Neutrophil (primary cell): ENCODE results near the gene FABP7.

Source experiments
- H3K27ac ChIP-seq: fragments of 200-600 bp; sonication (generic); 2 replicates; pipeline ENCODE4 v1.5.1; 2016; ENCODE audit warnings: mild to moderate bottlenecking, moderate library complexity
- H3K27me3 ChIP-seq: fragments of 200-600 bp; sonication (generic); 2 replicates; pipeline ENCODE4 v1.6.0; 2016; ENCODE audit warnings: mild to moderate bottlenecking
- H3K36me3 ChIP-seq: fragments of 200-600 bp; sonication (generic); 2 replicates; pipeline ENCODE4 v1.5.1; 2017
- H3K4me1 ChIP-seq, 2 experiments: fragments of 200-600 bp in 1 of 2; sonication (generic) in 1 of 2; 1 replicate in 1 of 2; 2 replicates in 1 of 2; pipeline versions ENCODE4 v1.5.1 to v1.6.1; 2013 to 2016; ENCODE audit warnings: low read depth in 1 of 2, low read length in 1 of 2, mild to moderate bottlenecking in 1 of 2, moderate library complexity in 1 of 2; ENCODE audit not compliant: control insufficient read depth in 1 of 2, insufficient read depth in 1 of 2
- H3K4me3 ChIP-seq, 2 experiments: fragments of 200-600 bp in 1 of 2; sonication (generic) in 1 of 2; 1 replicate in 1 of 2; 2 replicates in 1 of 2; pipeline ENCODE4 v1.5.1; 2013 to 2016; ENCODE audit warnings: low read depth in 1 of 2, low read length in 1 of 2, mild to moderate bottlenecking in 1 of 2, moderate library complexity in 1 of 2
- H3K9me3 ChIP-seq: fragments of 200-600 bp; sonication (generic); 2 replicates; pipeline ENCODE4 v1.5.1; 2016
- TF ChIP-seq, protein P1 (sequence below): fragments of 200-600 bp; sonication (generic); IDR thresholded peaks from 2 replicates; pipeline ENCODE4 v1.5.1; 2016; ENCODE audit warnings: antibody characterized with exemption

FABP7 gene

DNA sequence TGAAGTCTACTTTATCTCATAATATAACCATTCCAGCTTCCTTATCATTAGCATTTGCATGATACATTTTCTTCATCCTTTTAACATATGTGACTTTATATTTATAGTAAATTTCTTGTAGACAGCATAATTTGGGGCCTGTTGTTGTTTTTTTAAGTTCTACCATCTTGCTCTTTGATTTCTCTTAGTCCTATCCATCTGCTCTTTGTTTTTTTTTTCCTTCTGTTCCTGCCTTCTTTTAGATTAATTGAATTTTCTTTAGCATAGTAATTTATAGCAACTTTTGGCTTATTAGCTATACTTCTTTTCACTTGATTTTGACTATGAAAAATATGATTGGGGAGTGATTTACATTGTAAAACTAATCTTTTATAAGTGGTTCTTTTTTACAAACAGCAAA is 19.2 kb upstream of the FABP7 start:
- Histone ChIP-seq H3K4me1 (peaks cover 14 to 16% of the 10 kb centered on the region in 2 experiments), H3K9me3 (no peaks in the 10 kb centered on the region), H3K4me3 (no peak overlapping the region), H3K36me3 (no peaks in the 10 kb centered on the region), H3K27me3 (no peaks in the 10 kb centered on the region), H3K27ac (no peak overlapping the region)
- TF ChIP-seq, protein P1, sequence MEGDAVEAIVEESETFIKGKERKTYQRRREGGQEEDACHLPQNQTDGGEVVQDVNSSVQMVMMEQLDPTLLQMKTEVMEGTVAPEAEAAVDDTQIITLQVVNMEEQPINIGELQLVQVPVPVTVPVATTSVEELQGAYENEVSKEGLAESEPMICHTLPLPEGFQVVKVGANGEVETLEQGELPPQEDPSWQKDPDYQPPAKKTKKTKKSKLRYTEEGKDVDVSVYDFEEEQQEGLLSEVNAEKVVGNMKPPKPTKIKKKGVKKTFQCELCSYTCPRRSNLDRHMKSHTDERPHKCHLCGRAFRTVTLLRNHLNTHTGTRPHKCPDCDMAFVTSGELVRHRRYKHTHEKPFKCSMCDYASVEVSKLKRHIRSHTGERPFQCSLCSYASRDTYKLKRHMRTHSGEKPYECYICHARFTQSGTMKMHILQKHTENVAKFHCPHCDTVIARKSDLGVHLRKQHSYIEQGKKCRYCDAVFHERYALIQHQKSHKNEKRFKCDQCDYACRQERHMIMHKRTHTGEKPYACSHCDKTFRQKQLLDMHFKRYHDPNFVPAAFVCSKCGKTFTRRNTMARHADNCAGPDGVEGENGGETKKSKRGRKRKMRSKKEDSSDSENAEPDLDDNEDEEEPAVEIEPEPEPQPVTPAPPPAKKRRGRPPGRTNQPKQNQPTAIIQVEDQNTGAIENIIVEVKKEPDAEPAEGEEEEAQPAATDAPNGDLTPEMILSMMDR = no peak

DNA sequence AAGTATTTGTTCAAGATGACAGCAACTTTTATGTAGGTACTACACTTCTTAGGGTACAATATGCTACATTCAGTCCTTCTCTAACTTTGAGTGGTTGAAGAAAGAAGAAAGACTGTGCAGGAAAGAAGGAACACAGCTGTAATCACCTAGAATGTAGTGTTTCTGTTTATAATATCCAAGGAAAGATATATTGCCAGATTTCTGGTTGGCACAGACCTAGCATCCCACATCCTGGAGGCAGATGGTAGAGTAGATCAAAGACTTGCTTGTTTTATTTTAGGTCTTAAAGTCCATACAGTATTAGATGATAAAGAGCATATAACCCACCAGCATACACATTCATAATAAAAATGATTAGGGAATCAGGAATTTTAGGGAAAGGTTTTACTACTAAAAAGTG is 13.3 kb upstream of the FABP7 start:
- Histone ChIP-seq H3K4me1 (peaks cover 15 to 22% of the 10 kb centered on the region in 2 experiments), H3K27ac (no peak overlapping the region), H3K4me3 (no peak overlapping the region), H3K36me3 (no peaks in the 10 kb centered on the region), H3K27me3 (no peaks in the 10 kb centered on the region), H3K9me3 (no peaks in the 10 kb centered on the region)
- TF ChIP-seq, protein P1 = no peak

DNA sequence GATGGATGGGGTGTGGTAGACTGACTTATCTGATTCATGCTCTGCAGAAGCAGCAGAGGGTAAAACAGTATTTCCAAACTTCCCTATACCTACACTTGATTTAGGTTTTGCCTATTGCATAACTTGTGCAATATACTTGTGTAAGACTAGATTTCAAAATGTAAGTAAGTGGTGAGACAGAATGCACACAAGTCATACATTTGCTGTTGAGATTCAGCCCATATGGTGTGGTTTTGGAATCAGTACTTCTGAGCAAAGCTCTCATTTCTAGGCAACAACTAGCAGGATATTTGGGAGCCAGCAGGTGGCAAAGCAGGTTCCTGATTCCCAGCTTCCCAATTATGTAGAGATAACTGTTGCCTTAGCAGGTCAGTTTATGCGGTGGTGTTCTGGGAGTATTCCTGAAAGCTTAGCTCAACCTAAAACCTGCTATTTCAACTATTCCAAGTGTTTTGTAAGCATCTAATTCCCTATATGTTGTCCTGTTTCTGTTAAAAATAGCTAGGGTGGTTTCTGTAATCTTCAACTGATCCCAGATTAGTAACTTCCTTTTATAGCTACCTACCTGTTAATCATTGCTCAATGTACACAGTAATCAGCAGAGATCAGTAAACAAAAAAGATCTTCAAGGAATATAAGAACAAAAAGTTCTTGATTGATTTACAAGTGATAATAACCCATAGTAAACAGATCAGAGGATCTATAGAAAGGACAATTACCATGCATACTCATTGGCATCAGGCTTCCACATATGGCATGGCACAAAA is 8.5 kb upstream of the FABP7 start:
- TF ChIP-seq, protein P1 = no peak
- Histone ChIP-seq H3K27ac (peak overlapping the region; percentile 73), H3K36me3 (no peaks in the 10 kb centered on the region)

DNA sequence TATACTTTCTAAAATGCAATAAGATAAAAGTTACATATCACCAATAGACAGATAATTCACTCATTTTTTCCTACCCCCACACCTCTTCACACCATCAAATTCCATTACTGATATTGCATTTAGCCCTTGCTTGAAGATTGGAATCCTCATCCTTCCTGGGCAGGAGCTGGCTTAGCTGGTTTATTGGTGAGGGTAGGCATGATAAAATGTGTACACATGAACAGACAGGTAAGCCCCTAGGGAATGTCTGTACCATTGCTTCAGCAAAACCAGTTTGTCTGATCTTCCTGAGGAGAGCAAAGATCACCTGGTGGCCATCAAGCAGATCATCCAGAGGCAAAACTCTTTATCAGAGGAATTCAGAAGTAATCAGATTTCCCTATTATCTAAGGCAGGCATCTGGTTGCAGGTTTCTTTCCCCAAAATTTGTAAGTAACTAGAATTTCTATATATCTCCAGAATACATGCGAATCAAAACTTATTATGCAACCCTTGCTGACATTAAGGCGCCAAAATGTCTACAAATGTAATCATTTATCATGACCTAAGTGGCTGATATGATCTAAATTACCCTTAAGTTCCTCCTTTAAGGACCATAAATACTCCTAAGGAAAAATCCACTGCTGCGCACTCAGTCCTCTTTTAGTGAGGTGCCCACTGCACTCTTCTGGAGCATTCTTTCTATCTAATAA is 6.6 kb upstream of the FABP7 start:
- no peaks in the 10 kb centered on the region for H3K36me3 ChIP-seq
- H3K4me1 ChIP-seq = peaks cover 33 to 34% of the 10 kb centered on the region in 2 experiments
- H3K9me3 ChIP-seq = no peaks in the 10 kb centered on the region
- H3K27ac ChIP-seq = no peak overlapping the region
- TF ChIP-seq, protein P1 = no peak
- H3K27me3 ChIP-seq = peaks cover 15% of the 10 kb centered on the region
- no peak overlapping the region for H3K4me3 ChIP-seq

More for the DNA sequence above, 8.5 kb upstream of the FABP7 start:
- Histone ChIP-seq H3K9me3 (no peaks in the 10 kb centered on the region), H3K4me3 (peak overlapping the region; percentile 4 to 22), H3K27me3 (peaks cover 7% of the 10 kb centered on the region), H3K4me1 (peaks cover 34 to 36% of the 10 kb centered on the region in 2 experiments)

DNA sequence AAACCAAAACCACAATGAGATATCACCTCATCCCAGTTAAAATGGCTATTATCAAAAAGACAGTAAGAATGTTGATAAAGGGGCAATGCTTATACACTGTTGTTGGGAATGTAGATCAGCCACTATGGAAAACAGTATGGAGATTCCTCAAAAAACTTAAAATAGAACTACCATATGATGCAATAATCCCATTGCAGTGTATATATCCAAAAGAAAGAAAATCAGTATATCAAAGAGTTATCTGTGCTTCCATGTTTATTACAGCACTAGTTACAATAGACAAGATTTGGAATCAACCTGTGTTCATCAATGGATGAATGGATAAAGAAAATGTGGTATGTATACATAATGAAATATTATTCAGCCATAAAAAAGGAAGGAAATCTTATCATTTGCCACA is 3.5 kb upstream of the FABP7 start:
- Histone ChIP-seq H3K4me1 (peaks cover 19 to 22% of the 10 kb centered on the region in 2 experiments), H3K9me3 (no peaks in the 10 kb centered on the region), H3K27ac (no peak overlapping the region), H3K4me3 (no peak overlapping the region), H3K27me3 (peaks cover 46% of the 10 kb centered on the region), H3K36me3 (no peaks in the 10 kb centered on the region)
- TF ChIP-seq, protein P1 = no peak
